ENCODE results near the gene CD19.
"Not testable (repeated sequence)": the region's sequence is repeated elsewhere in the genome, so short reads cannot be mapped to it uniquely, and the experiment has no call there.

The CD19 gene

DNA sequence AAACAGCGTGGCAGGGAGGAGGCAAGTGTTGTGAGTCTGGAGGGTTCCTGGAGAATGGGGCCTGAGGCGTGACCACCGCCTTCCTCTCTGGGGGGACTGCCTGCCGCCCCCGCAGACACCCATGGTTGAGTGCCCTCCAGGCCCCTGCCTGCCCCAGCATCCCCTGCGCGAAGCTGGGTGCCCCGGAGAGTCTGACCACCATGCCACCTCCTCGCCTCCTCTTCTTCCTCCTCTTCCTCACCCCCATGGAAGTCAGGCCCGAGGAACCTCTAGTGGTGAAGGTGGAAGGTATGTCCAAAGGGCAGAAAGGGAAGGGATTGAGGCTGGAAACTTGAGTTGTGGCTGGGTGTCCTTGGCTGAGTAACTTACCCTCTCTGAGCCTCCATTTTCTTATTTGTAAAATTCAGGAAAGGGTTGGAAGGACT, at the start of gene CD19:
CD19 (plus strand) TSS at position 171 of the 425 bp plus-strand sequence; CDS start at position 201, 30 bp downstream.
- DNase-seq (ENCODE audit: low read depth), result no peak

DNA sequence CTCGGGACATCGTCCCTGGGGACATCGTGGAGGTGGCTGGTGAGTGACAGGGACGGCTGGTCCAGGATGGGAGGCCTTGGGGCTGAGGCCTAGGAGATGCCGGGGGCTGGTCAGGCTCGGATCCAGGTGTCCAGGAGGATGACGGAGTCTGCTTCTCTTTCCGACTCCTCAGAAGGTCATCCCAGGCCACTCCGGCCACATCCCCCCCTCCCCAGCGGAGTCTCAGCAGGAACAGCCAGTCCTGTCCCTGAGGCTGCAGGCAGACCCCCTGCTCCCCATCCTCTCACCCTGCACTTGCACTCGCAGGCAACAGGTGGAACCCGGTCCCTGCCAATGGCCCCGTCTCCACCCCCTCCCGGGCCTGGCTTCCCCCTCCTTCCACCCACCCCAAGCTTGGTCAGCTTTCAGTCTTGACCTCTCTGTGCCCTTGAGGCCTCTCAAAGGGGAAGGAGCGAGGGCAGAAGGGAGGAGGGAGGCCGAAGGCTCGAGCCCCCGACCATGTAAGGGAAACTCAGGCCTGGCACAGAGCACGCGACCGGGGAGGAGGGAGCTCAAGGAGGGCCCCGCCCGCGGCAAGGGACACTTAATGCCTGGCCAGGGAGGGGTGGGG, 49.1 kb upstream of the CD19 start:
- no peak for DNase-seq (ENCODE audit: low read depth)

DNA sequence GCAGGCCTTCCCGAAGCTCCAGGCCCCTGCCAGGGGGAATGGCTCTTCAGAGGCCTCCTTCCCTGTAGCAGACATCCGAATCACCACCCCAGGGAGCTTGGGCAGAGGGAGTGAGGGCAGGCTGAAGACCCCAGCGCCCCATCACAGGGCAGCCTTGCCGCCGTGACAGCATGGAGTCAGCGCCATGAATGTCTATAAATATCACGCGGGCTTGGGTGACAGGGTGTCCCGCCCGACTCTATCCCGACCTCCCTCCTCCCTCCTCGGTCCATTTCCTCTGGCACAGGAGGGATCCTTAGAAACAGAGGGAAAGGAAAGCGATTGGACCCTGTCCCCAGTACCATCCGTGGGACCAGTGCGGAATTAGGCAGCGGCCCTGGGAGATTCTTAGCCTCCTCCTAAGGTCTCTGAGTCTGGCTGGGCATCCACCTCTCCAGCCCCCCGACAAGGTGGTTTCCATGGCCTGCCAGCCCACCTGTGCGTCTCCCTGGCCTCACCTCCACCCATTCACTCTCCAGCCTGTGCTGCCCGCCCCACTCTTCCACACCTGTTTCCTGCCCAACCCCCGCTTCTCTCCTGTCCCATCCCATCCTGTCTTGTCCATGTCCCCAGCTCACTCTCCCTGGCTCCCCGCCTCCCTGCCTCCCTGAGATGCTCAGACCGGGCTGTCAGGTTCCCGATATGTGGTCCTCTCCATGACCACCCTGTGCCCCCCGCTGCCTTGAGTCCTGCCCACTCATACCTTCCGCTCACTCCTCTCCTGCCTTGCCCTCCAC, 48.4 kb upstream of the CD19 start:
- DNase-seq (ENCODE audit: low read depth), result no peak

DNA sequence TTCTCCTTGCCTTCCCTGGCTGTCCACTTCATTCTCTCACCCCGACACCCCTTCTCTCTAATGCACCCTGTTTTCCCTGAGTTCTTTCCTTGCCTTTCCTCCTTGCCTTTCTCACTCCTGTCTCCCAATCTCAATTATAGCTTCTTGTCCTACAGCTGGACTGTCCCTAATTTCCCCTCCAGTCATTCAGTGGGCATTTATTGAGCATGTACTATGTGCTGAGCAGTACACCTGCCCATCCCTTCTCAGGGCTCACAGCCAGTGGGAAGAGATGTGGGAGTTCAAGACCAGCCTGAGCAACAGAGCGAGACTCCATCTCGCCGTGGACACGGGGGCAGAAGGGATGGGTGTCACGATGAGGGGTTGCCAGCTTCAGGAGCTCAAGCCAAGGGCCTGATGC, 47.7 kb upstream of the CD19 start:
- DNase-seq (ENCODE audit: low read depth), result no peak

DNA sequence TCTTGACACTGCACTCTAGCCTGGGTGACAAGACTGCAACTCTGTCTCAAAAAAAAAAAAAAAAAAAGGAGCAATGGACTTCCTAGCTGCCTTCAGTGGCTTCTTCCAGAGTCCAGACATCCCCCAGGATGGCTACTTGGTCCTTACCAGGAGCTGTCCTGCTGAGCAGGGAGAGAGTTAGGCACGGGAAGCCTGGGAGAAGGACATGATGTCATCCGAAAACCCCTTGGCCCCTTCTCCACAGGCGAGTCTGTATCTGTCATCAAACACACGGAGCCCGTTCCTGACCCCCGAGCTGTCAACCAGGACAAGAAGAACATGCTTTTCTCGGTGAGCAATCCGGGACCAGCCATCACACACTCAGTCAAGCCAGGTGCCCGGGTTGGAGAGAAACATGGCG, 44.8 kb upstream of the CD19 start:
- DNase-seq (ENCODE audit: low read depth), result no peak

DNA sequence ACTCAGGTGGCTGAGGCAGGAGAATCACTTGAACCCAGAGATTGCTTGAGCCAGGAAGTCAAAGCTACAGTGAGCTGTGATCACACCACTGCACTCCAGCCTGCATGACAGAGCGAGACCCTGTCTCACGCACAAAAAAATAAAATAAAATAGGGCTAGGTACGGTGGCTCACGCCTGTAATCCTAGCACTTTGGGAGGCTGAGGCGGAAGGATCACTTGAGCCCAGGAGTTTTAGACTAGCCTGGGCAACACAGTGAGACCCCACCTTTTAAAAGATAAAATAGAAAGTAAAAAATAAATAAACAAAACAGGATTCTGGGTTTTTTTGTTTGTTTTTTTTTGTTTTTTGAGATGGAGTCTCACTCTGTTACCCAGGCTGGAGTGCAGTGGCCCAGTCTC, 41.4 kb upstream of the CD19 start:
- not testable (repeated sequence) for DNase-seq (ENCODE audit: low read depth)

DNA sequence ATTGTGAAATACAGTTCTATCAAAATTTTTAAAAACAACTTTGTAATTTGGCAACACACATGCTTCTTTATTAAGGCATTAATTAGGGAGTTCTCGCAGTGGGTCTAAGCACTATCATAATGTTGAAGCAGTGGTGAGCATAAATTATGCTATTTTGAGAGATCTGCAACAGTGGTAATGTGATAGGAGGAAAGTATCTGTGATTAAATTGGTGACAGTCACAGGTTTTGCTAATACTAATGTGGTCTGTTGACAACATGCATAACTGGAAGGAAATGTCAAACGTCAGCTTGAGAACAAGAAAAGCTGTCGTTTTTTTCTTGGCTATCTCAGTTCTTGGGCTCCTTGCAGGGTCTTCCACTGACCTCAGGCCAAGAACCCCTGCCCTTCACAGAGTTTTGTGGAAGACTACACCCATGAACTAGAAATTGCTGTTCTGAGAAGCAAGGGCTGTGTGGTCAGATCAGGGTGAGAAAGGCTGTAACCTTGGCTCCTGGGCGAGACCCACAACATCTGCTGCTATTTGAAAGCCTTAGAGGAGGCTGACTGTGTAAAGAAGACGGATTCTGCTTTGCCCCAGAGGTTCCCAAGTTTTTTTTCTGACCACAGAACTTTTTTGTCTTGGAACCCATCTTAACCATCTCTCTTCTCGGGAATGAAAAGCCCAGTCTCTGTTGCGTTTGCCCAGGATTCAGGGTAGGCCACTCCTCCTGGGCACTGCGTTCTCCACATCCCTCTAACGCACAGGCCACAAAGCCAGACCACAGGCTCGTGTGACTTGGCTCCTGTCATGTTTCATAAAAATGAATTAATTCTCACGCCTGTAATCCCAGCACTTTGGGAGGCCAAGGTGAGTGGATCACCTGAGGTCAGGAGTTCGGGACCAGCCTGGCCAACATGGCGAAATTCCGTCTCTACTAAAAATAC, 39.5 kb upstream of the CD19 start:
- no peak for DNase-seq (ENCODE audit: low read depth)

DNA sequence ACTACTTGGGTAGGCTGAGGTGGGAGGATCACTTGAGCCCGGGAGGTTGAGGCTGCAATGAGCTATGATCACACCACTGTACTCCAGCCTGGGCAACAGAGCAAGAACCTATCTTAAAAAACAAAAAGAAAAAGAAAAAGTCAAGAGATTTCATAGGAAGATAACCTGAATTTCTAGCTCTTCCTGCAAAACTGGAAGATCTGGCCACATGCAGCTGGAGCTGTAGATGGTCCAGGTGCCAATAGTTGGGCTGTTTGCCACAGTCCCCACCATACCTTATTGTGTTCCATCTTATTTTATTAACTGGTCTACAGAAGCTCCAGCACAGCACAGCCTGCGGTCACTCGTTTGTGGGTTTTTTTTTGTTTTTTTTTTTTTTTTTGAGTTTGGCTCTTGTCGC, 38.5 kb upstream of the CD19 start:
- no peak for DNase-seq (ENCODE audit: low read depth)

DNA sequence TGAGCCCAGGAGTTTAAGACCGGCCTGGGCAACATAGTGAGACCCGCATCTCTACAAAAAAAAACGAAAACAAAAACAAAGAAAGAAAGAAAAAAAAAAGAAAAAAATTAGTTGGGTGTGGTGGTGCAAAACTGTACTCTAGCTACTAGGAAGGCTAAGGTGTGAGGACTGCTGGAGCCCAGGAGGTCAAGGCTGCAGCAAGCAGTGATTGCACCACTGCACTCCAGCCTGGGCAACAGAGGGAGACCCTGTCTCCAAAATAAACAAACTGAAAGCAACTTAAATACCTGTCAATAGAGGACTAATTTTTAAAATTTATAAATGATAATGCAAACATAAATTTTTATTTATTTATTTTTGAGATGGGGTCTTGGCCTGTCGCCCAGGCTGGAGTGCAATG, 36.2 kb upstream of the CD19 start:
- no peak for DNase-seq (ENCODE audit: low read depth)

DNA sequence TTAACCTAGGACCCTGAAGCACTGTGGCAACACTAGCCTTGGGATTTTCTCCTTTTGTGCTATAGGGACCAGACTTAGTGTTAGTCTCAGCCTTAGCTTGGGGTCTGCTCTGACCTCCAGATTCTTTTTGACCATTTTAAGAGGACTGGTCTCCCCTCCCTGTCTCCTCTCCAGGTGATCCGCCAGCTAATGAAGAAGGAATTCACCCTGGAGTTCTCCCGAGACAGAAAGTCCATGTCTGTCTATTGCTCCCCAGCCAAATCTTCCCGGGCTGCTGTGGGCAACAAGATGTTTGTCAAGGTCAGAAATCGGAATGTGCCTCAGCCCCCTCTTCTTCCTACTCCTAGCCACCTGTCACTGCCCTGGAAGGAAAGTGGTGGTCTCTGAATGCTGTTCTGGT, 33.9 kb upstream of the CD19 start:
- DNase-seq (ENCODE audit: low read depth), result no peak

DNA sequence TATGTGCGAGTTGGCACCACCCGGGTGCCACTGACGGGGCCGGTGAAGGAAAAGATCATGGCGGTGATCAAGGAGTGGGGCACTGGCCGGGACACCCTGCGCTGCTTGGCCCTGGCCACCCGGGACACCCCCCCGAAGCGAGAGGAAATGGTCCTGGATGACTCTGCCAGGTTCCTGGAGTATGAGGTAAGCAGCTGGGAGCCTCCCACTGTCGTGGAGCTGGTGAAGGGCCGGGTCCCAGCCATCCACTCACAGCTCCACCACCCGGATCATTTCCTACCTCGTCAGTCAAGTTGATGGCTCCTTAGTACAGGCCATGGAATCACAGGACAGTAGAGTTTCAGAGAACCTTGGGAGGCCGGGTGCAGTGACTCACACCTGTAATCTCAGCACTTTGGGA, 33.5 kb upstream of the CD19 start:
- DNase-seq (ENCODE audit: low read depth), result no peak

DNA sequence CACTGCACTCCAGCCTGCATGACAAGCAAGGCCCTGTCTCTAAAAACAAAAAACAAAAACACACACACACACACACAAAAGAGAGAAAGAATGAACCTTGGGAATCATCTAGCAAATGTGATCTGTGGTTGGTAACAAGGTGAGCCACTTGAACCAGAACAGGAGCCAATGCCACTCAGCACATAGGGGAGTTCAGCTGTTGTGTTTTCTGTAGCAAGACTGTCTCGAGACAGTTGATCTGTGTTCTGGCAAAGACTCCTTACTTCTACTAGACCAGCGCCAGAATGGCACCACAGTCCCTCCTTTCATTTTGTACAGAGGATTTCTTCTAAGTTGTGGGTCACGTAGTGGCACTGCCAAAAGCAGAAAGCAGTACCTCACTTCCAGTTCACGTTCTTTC, 32.8 kb upstream of the CD19 start:
- no peak for DNase-seq (ENCODE audit: low read depth)

DNA sequence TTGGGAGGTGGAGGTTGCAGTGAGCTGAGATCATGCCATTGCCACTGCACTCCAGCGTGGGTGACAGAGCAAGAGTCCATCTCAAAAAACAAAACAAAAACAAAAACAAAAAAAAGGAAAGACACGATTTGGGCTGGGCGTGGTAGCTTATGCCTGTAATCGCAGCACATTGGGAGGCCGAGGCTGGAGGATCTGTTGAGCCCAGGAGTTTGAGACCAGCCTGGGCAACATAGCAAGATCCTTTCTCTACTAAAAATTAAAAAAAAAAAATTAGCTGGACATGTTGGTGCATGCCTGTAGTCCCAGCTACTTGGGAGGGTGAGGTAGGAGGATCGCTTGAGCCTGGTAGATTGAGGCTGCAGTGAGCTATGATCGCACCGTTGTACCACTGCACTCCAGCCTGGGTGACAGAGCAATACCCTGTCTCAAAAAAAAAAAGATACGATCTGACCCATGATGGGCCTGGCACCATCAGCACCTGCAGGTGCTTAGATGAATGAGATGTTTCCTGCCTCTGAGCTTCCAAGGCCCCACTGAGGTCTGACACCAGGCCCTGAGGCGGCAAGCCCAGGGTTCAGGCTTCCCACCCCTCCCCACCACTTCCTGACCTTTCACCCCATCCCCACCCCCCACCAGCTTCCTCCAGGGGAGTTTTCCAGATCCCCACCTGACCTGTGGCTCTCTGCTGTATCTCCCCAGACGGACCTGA, 31.7 kb upstream of the CD19 start:
- DNase-seq (ENCODE audit: low read depth), result no peak

DNA sequence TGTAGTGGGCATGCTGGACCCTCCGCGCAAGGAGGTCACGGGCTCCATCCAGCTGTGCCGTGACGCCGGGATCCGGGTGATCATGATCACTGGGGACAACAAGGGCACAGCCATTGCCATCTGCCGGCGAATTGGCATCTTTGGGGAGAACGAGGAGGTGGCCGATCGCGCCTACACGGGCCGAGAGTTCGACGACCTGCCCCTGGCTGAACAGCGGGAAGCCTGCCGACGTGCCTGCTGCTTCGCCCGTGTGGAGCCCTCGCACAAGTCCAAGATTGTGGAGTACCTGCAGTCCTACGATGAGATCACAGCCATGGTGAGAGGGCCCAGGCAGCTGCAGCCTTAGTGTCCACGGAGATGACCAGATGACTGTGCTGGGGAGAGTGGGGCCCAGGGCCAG, 31.2 kb upstream of the CD19 start:
- no peak for DNase-seq (ENCODE audit: low read depth)

DNA sequence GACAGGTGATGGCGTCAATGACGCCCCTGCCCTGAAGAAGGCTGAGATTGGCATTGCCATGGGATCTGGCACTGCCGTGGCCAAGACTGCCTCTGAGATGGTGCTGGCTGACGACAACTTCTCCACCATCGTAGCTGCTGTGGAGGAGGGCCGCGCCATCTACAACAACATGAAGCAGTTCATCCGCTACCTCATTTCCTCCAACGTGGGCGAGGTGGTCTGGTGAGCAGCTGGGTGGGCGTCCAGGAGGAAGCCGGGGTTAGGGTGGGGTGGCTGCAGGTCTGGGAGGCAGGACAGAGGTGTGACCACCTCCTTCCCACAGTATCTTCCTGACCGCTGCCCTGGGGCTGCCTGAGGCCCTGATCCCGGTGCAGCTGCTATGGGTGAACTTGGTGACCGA, 29.9 kb upstream of the CD19 start:
- DNase-seq (ENCODE audit: low read depth), result no peak

DNA sequence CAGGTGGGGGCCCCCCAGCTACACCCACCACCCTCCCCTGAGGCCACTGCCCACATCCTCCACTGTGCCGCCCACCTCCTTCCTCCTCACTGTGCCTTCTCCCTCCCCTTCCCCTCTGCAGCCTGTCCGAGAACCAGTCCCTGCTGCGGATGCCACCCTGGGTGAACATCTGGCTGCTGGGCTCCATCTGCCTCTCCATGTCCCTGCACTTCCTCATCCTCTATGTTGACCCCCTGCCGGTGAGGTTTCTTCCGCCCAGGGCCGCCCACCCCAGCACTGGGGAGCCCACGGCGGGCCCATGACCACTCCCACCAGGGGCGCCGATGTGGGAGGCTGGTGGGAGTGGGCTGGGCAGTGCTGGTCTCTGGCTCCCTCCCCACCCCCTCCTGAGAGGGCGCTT, 28.9 kb upstream of the CD19 start:
- no peak for DNase-seq (ENCODE audit: low read depth)

DNA sequence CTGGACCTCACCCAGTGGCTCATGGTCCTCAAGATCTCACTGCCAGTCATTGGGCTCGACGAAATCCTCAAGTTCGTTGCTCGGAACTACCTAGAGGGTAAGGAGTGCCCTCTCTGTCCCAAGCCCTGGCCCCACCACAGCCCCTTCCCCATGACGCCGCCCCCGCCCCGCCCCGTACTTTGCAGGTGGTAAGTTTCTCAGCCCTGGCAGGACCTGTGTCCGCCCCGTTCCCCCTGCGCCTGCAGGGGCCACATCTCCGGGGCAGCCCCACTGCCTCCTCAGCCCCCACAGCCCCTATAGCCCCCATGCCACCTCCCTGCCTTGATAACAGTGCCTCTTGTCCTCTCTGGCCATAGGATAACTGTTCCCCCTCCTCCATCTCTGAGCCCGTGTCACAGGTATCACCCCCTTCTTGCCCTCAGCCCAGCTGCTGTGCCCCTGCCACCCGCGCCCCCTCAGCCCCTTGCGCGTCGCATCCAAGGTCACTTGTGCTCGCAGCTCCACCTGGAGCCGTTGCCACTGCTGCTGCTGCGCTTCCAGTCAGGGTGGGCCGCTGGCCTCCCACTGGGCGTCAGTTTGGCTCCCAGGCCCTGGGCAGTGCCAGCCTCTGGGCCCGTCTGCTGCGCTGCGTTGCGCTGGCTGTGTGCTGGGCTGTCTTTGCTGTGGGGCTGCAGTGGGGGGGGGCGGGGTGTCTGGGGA, 28.3 kb upstream of the CD19 start:
- DNase-seq (ENCODE audit: low read depth), result no peak

DNA sequence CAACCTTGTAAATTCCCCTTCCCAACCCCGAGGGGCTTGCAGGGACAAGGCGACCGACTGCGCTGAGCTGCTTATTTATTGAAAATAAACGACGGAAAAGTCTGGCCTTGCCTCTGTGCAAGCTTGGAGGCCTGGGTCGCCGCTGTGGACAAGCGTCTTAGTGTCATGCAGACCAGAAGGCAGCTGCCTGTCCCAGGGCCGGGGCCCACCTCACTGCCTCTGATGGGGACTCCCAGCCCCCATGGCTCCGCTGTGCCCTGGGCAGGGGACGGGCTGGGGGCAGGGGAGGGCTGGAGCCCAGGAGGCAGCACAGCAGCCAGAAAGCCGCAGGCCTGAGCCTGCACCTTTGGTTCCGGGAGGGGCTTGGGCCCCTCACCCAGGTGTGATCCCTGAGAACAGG, 27.4 kb upstream of the CD19 start:
- no peak for DNase-seq (ENCODE audit: low read depth)

DNA sequence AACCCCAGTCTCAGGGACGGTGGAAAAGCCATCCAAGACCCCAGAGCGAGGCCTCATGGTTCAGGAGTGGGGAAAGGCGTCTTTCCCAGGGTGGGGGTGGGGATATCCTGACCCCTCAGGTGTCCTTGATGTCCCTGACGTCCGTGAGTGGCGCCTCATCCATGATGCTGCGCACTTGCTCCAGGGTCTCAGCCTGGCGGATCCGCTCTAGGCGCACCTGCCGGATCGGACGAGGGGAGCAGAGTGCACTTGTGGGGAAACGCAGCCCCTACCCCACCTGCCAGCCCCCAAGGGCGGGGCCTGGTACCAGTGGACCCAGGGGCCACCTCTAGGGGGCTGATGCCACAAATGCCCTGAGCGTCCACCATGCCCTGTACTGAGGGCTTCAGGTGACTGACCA, 26.9 kb upstream of the CD19 start:
- no peak for DNase-seq (ENCODE audit: low read depth)

DNA sequence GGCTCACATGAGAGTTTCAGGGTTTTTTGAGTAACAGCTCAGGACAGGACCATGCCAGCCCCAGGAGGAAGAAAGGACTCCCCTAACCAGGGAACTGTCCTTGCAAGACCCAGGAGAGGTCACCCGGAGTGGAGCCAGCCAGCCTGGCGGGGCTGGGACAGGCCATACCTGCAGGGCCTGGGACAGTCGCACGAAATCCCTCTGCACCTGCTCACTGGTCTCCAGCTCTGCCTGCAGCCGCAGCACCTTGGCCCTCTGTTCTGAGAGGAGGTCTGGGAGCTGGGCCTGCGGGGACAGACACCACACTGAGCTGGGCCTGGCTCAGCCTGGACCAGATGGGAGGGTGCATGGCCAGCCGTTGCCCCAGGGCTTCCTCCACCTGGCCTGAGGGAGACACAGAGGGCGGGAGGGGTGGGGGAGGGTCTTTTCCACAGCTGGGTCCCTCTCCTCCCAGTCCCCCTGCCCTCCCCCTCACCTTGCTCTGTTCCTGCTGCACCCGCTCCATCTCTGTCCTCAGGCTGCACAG, 26.5 kb upstream of the CD19 start:
- no peak for DNase-seq (ENCODE audit: low read depth)

DNA sequence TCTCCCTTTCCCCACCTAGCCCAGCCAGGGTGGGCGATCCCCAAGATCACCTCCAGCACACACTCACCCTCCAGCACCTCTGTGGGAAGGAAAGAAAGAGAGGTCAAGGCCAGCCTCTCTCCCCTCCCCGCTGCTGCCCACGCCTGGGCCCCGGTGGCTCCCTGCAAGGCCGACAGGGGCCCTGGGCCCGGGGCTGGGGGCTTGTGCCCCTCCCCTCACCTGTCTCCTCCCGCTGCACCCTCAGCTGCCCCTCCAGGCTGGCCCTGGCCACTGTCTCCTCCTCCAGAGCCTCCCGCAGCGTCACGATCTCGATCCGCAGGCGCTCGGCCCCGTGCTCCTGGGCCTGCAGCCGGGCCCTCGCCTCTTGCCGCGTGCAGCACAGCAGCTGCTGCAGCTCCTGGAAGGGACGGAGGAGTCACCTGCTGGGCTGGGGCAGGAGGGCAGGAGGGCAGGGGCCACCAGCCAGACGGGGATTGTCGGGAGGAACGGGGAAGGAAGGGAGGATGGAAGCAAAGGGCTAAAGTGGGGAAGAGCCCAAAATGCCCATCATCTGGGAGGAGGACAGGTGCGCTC, 25.9 kb upstream of the CD19 start:
- no peak for DNase-seq (ENCODE audit: low read depth)
